ENCODE data around the gene CTNND2. TPM values are rescaled to one million over a fixed set of nuclear protein-coding genes. Genes with fewer than 3 reads are reported as not detected.

The CTNND2 gene
- total RNA-seq, 1 donor from 2014 or later = 40.0 TPM

- Mint-ChIP-seq H3K27ac (ENCODE audit: unreplicated experiment) (no peak overlapping the region), H3K4me3 (no peak overlapping the region), H3K9me3 (peaks cover 1% of the 10 kb centered on the region), H3K27me3 (ENCODE audit: low read depth) (no peaks in the 10 kb centered on the region), H3K36me3 (ENCODE audit: low read depth) (peaks cover 2% of the 10 kb centered on the region), H3K4me1 (peaks cover 6% of the 10 kb centered on the region)
- DNase-seq (ENCODE audit: low read depth, low spot score) = no peak
- no peak for TF ChIP-seq CTCF (conservative IDR thresholded peaks at IDR 0.05)
Measured at GRCh38 chr5:10935536-10935935, 968.7 kb downstream of the CTNND2 start.

- TF ChIP-seq CTCF (conservative IDR thresholded peaks at IDR 0.05) = no peak
- Mint-ChIP-seq H3K4me1 (peaks cover 6% of the 10 kb centered on the region), H3K27ac (ENCODE audit: unreplicated experiment) (no peak overlapping the region), H3K27me3 (ENCODE audit: low read depth) (no peaks in the 10 kb centered on the region), H3K9me3 (peaks cover 4% of the 10 kb centered on the region), H3K4me3 (no peak overlapping the region), H3K36me3 (ENCODE audit: low read depth) (peaks cover 3% of the 10 kb centered on the region)
- no peak for DNase-seq (ENCODE audit: low read depth, low spot score)
Measured at GRCh38 chr5:10934783-10935355, 969.4 kb downstream of the CTNND2 start.

- peaks cover 8% of the 10 kb centered on the region for H3K36me3 Mint-ChIP-seq (ENCODE audit: low read depth)
- H3K4me1 Mint-ChIP-seq = peaks cover 6% of the 10 kb centered on the region
- DNase-seq (ENCODE audit: low read depth, low spot score) = no peak
- H3K4me3 Mint-ChIP-seq = no peak overlapping the region
- H3K9me3 Mint-ChIP-seq = peaks cover 8% of the 10 kb centered on the region
- H3K27me3 Mint-ChIP-seq (ENCODE audit: low read depth) = no peaks in the 10 kb centered on the region
- peak overlapping the region; percentile 19 for H3K27ac Mint-ChIP-seq (ENCODE audit: unreplicated experiment)
- no peak for TF ChIP-seq CTCF (conservative IDR thresholded peaks at IDR 0.05)
Measured at GRCh38 chr5:10933121-10933520, 971.1 kb downstream of the CTNND2 start.

GRCh38 chr5:10932426-10932825 lies 971.8 kb downstream of the CTNND2 start:
- DNase-seq (ENCODE audit: low read depth, low spot score) = no peak
- TF ChIP-seq CTCF (conservative IDR thresholded peaks at IDR 0.05) = no peak
- Mint-ChIP-seq H3K9me3 (peaks cover 8% of the 10 kb centered on the region), H3K4me1 (peaks cover 6% of the 10 kb centered on the region), H3K27me3 (ENCODE audit: low read depth) (no peaks in the 10 kb centered on the region), H3K4me3 (no peak overlapping the region), H3K27ac (ENCODE audit: unreplicated experiment) (no peak overlapping the region), H3K36me3 (ENCODE audit: low read depth) (peaks cover 8% of the 10 kb centered on the region)

GRCh38 chr5:10927608-10928007 lies 976.6 kb downstream of the CTNND2 start:
- no peak for DNase-seq (ENCODE audit: low read depth, low spot score)
- Mint-ChIP-seq H3K27ac (ENCODE audit: unreplicated experiment) (no peak overlapping the region), H3K27me3 (ENCODE audit: low read depth) (no peaks in the 10 kb centered on the region), H3K36me3 (ENCODE audit: low read depth) (peaks cover 8% of the 10 kb centered on the region), H3K9me3 (peaks cover 8% of the 10 kb centered on the region), H3K4me3 (no peak overlapping the region), H3K4me1 (peaks cover 8% of the 10 kb centered on the region)
- no peak for TF ChIP-seq CTCF (conservative IDR thresholded peaks at IDR 0.05)
